ENCODE results near the gene SPOCK3. TPM values are rescaled to one million over a fixed set of nuclear protein-coding genes. Genes with fewer than 3 reads are reported as not detected.

Gene SPOCK3
- total and polyA plus RNA-seq, 2 donors (not counting 3 experiments of a cell fraction or from before 2014, with no cell fraction given) = 0.10 TPM; not detected in 1

- Histone ChIP-seq H3K79me2 (ENCODE audit: control insufficient read depth, insufficient read depth, low read length) (no peaks in the 10 kb centered on the region), H3K27ac (ENCODE audit: insufficient read depth, low read depth, low read length) (no peak overlapping the region), H3K9me1 (replicated peaks; ENCODE audit: control insufficient read depth, extremely low read depth, insufficient read depth, low read length) (no peaks in the 10 kb centered on the region), H3K4me2 (ENCODE audit: insufficient read depth, low read length) (no peak overlapping the region), H3K9ac (replicated peaks; ENCODE audit: extremely low read depth, insufficient read depth, low read length) (no peak overlapping the region), H3K36me3 (ENCODE audit: control insufficient read depth in 2 of 2, extremely low read depth in 1 of 2, insufficient read depth in 2 of 2, low read length in 2 of 2) (no peaks in the 10 kb centered on the region), H3K27me3 (ENCODE audit: control insufficient read depth in 2 of 2, insufficient read depth in 2 of 2, low read length in 2 of 2) (no peaks in the 10 kb centered on the region), H2AFZ (ENCODE audit: low read depth, low read length) (no peak overlapping the region), H4K20me1 (replicated peaks; ENCODE audit: control insufficient read depth, extremely low read depth, insufficient read depth, low read length) (no peaks in the 10 kb centered on the region), H3K4me1 (ENCODE audit: control insufficient read depth, extremely low read depth, insufficient read depth, low read length) (no peaks in the 10 kb centered on the region), H3K9me3 (replicated peaks; ENCODE audit: control insufficient read depth, insufficient read depth, low read length) (no peaks in the 10 kb centered on the region), H3K4me3 (replicated peaks in 1 of 3; ENCODE audit: insufficient read depth in 1 of 3, low read depth in 1 of 3, low read length in 3 of 3) (no peak overlapping the region)
- TF ChIP-seq CTCF (IDR thresholded peaks at IDR 0.05; ENCODE audit: extremely low read depth in 1 of 2, insufficient read depth in 1 of 2, low read depth in 1 of 2, low read length in 2 of 2) = no peak
- TF ChIP-seq POLR2A (IDR thresholded peaks at IDR 0.05; ENCODE audit: low read depth, low read length) = no peak
- no peak for TF ChIP-seq EZH2 (IDR thresholded peaks at IDR 0.05; ENCODE audit: borderline replicate concordance, low read depth, low read length, severe bottlenecking)
- dilution Hi-C loops (cut with MboI; ENCODE audit: extremely low pct_ligation_motif_present, low sequenced_read_pairs) (no loop called here), intact Hi-C loops (cut with micrococcal nuclease) (no loop called here)
- CTCF ChIA-PET = no interaction called here
- BruUV-seq (replicated peaks) = no TSS peak
- no peak for DNase-seq (ENCODE audit: low read depth, low spot score)
- FAIRE-seq = no peak
- POLR2A ChIA-PET = no interaction called here
Measured at GRCh38 chr4:166965562-166965961, 268.7 kb downstream of the SPOCK3 start.

- FAIRE-seq (no peak), DNase-seq (ENCODE audit: low read depth, low spot score) (no peak)
- H3K9me3 ChIP-seq (replicated peaks; ENCODE audit: control insufficient read depth, insufficient read depth, low read length) = no peaks in the 10 kb centered on the region
- TF ChIP-seq POLR2A (IDR thresholded peaks at IDR 0.05; ENCODE audit: low read depth, low read length) (no peak), MAX (IDR thresholded peaks at IDR 0.05; ENCODE audit: insufficient read depth, insufficient read length) (no peak), FOS (IDR thresholded peaks at IDR 0.05; ENCODE audit: borderline replicate concordance, insufficient read depth, low read length) (no peak)
- H4K20me1 ChIP-seq (replicated peaks; ENCODE audit: control insufficient read depth, extremely low read depth, insufficient read depth, low read length) = no peaks in the 10 kb centered on the region
- no peak overlapping the region for H2AFZ ChIP-seq (ENCODE audit: low read depth, low read length)
- H3K27me3 ChIP-seq (ENCODE audit: control insufficient read depth in 2 of 2, insufficient read depth in 2 of 2, low read length in 2 of 2) = no peaks in the 10 kb centered on the region
- no peak overlapping the region for H3K4me3 ChIP-seq (replicated peaks in 1 of 3; ENCODE audit: insufficient read depth in 1 of 3, low read depth in 1 of 3, low read length in 3 of 3)
- H3K27ac ChIP-seq (ENCODE audit: insufficient read depth, low read depth, low read length) = no peak overlapping the region
- no peaks in the 10 kb centered on the region for H3K36me3 ChIP-seq (ENCODE audit: control insufficient read depth in 2 of 2, extremely low read depth in 1 of 2, insufficient read depth in 2 of 2, low read length in 2 of 2)
- POLR2A ChIA-PET = no interaction called here
- H3K9me1 ChIP-seq (replicated peaks; ENCODE audit: control insufficient read depth, extremely low read depth, insufficient read depth, low read length) = no peaks in the 10 kb centered on the region
- intact Hi-C loops (cut with micrococcal nuclease) = no loop called here
- BruUV-seq (replicated peaks) = no TSS peak
- no peaks in the 10 kb centered on the region for H3K79me2 ChIP-seq (ENCODE audit: control insufficient read depth, insufficient read depth, low read length)
- no peak overlapping the region for H3K9ac ChIP-seq (replicated peaks; ENCODE audit: extremely low read depth, insufficient read depth, low read length)
- CTCF ChIA-PET = no interaction called here
- dilution Hi-C loops (cut with MboI; ENCODE audit: extremely low pct_ligation_motif_present, low sequenced_read_pairs) = no loop called here
- no peak overlapping the region for H3K4me2 ChIP-seq (ENCODE audit: insufficient read depth, low read length)
- H3K4me1 ChIP-seq (ENCODE audit: control insufficient read depth, extremely low read depth, insufficient read depth, low read length) = no peaks in the 10 kb centered on the region
Measured at GRCh38 chr4:166957451-166957850, 276.8 kb downstream of the SPOCK3 start.
